Adrenal gland (tissue), 5 donors: ENCODE results near the gene SLC51B.

Experiments used
- POLR2A ChIP-seq, 2 donors: fragments of 450-650 bp; IDR thresholded peaks; one replicate each; pipeline ENCODE4 v1.6.1; 2017; ENCODE audit warnings: antibody characterized with exemption in 2 of 2, mild to moderate bottlenecking in 2 of 2, moderate library complexity in 1 of 2
- TF ChIP-seq, protein P1 (sequence below), 6 experiments: fragments of 450-650 bp in 4 of 6; fragments of 200-600 bp in 2 of 6; sonication (generic) in 1 of 6; IDR thresholded peaks; 1 replicate in 5 of 6; 2 replicates in 1 of 6; pipeline versions ENCODE4 v1.5.1 to v1.8.0; 2016 to 2021; ENCODE audit warnings: antibody characterized with exemption in 6 of 6, mild to moderate bottlenecking in 2 of 6, moderate library complexity in 1 of 6
- donor health status: DM: no; HTN: no; CAD: no.

DNA sequence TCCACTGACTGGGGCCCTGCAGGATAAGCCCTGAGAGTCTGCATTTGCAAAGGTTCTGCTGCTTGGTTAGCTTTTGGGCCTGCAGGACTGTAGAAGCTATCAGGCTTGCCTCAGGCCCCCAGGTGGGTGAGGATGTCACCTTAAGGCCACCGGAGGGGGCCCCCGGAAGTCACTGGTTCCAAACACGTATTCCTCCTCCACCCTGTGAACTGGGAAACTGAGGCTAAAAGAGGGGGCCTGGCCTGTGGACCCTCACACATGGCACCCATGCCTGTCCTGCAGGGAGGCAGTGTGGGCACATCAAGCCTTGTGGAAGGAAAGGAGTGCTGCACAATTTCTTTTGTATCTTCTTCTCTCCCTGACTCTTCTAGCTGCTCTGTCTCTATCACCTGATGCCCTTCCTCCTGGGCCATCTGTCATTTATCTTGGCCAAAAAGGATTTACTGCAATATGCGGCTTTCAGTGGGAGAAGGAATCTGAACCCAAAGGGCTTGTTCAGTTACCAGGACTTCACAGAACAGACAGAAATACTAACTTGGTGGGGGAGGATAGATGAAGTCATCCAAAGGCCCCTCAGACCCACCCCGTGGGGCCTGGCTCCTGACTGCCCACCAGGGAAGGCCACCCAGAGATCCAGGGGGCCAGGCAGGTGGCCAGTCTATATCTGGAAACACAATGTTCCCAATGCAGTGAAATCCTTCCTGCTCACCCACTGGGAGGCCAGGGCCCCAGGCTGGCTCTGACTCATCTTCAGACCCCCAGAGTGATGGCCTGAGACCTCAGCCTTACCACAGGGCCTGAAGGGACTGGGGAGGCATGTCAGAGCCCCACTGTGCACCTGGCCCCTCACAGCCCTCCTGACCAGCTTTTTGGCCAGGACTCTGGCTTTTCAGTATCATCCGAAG lies 51.5 kb downstream of the SLC51B start:
- TF ChIP-seq, protein P1, sequence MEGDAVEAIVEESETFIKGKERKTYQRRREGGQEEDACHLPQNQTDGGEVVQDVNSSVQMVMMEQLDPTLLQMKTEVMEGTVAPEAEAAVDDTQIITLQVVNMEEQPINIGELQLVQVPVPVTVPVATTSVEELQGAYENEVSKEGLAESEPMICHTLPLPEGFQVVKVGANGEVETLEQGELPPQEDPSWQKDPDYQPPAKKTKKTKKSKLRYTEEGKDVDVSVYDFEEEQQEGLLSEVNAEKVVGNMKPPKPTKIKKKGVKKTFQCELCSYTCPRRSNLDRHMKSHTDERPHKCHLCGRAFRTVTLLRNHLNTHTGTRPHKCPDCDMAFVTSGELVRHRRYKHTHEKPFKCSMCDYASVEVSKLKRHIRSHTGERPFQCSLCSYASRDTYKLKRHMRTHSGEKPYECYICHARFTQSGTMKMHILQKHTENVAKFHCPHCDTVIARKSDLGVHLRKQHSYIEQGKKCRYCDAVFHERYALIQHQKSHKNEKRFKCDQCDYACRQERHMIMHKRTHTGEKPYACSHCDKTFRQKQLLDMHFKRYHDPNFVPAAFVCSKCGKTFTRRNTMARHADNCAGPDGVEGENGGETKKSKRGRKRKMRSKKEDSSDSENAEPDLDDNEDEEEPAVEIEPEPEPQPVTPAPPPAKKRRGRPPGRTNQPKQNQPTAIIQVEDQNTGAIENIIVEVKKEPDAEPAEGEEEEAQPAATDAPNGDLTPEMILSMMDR (IDR thresholded peaks at IDR 0.05) = no peak
- no peak for TF ChIP-seq POLR2A (IDR thresholded peaks at IDR 0.05)
